CD1c-positive myeloid dendritic cell (primary cell): ENCODE results near the gene RAPGEF1.
"Not testable (repeated sequence)": the region's sequence is repeated elsewhere in the genome, so short reads cannot be mapped to it uniquely, and the experiment has no call there.

ENCODE experiments used
- DNase-seq: peaks from one replicate; pipeline ENCODE4 v3.0.0-alpha.2; 2016; ENCODE audit errors: extremely low spot score

The RAPGEF1 gene, protein sequence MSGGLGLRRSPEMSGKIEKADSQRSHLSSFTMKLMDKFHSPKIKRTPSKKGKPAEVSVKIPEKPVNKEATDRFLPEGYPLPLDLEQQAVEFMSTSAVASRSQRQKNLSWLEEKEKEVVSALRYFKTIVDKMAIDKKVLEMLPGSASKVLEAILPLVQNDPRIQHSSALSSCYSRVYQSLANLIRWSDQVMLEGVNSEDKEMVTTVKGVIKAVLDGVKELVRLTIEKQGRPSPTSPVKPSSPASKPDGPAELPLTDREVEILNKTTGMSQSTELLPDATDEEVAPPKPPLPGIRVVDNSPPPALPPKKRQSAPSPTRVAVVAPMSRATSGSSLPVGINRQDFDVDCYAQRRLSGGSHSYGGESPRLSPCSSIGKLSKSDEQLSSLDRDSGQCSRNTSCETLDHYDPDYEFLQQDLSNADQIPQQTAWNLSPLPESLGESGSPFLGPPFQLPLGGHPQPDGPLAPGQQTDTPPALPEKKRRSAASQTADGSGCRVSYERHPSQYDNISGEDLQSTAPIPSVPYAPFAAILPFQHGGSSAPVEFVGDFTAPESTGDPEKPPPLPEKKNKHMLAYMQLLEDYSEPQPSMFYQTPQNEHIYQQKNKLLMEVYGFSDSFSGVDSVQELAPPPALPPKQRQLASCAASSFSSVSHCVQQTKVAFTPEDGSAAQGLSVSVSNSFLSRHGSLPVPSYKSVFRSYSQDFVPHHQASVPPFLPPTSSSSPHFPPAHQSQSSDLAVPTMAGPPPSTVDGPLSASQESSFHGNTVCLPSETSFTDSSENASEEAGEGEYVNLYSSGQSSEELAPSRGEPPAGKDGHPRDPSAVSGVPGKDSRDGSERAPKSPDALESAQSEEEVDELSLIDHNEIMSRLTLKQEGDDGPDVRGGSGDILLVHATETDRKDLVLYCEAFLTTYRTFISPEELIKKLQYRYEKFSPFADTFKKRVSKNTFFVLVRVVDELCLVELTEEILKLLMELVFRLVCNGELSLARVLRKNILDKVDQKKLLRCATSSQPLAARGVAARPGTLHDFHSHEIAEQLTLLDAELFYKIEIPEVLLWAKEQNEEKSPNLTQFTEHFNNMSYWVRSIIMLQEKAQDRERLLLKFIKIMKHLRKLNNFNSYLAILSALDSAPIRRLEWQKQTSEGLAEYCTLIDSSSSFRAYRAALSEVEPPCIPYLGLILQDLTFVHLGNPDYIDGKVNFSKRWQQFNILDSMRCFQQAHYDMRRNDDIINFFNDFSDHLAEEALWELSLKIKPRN (N-terminal part only)

DNA sequence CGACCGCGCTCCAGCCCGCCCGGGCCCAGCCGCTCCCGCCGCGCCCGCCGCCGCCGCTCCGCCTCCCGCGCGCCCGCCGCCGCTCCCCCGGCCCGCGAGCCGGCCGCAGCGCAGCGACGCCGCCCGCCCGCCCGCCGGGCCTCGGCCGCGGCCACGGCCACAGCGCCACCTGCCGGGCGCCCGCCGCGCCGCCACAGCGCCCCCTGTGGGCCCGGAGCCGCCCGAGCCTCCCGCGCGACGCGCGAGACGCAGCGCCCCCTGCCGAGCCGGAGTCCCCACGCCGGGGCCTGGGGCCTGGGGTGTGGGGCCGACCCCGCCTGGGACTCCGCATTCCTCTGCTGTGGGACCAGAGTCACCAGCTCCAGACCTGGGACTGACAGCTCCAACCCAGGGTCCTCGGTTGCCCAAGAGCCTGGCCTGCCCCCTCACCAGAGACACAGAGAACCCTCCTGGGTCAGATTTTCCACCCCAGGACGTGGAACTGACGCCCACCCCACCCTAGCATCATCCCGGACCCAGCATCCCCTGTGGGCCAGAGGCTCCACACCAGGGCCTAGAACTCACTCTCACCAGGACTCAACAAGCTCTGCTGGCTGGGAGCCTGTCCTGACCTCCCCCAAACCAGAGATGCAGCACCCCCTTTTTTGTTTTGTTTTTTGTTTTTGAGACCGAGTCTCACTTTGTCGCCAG lies at the start of gene RAPGEF1:
Gene RAPGEF1, minus strand, starts transcription at position 118 of the 690 bp plus-strand sequence. CDS start 246 bp downstream, outside the sequence.
- peak; percentile 89 for DNase-seq

DNA sequence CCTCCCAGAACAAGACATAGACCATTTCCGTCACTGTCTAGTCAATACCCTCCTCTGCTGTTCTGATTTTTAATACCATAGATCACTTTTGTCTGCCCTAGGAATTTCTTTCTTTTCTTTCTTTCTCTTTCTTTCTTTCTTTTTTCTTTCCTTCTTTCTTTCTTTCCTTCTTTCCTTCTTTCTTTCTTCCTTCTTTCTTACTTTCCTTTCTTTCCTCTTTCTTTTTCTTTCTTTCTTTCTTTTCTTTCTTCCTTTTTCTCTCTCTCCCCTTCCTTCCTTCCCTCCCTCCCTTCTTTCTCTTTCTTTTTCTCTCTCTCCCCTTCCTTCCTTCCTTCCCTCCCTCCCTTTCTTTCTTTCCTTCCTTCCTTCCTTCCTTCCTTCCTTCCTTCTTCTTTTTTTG lies 49.0 kb upstream of the RAPGEF1 start:
- no peak for DNase-seq

DNA sequence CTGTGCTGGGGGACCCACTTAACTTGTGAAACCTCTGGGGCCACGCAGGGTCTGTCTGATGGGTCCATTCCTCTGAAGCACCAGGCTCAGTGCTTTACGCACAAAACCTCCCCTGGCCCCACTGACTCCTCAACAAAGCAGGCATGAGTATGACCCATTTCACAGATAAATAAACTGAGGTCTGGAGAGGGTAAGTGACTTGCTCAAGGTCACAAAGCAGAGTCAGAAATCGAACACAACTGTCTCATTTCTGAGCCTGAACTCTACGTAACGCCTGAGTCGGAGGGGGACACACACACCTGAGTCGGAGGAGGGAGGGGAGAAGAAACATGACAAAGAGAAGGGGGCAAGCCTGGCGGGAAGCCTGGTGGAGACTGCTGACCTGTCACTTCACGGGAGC lies 48.0 kb upstream of the RAPGEF1 start:
- DNase-seq: no peak

DNA sequence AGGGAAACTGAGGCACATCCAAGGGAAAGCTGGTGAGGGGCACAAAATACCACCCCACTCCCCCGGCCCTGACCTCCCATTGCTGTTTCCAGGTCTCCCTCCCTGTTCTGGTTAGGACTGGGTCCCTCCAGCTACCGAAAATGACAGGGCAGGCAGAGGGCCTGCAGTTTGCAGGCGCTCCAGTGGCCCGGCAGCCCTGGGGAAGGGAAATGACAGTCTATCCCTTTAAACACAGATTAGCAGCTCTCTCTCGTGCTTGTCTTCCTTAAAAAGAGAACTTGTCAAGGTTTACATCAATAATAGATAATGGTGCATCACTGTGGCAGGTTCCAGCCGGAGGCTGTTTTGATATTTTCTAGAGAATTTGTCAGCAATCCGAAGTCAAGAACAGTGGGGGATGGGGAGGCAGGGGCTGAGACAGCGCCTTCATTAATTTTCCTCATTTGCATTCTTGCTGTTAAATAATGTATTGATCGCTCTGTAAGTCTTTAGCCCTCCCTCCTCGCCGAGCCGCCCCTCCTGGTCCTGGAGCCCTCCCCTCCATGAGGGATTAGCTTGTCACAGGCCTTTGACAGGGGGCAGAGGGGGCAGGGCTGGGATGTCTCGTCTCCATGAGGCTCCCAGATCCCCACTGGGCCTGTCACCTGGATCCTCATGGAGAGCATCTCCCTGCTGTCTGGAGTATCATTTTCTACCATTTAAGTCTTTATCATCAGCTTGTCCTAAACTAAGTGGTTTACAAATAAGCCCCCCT lies 45.0 kb upstream of the RAPGEF1 start:
- no peak for DNase-seq

DNA sequence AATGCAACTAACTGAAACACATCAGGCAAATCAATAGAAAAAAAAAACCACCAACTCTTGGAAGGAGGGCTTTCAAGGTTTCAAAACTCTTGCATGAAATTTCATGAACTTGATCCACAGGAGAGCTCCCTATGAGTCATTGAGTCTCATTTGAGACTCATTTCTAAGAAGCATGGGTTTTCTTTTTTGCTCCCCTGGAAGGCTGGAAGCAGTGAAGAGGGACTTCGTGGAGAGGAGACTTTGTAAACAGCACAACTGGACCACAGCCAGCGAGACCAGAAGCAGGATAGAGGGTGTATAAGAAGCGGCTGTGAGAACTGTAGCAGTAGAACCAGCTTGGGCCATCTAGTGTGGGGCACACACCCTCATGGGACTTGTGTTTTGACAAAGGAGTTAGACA lies 41.2 kb upstream of the RAPGEF1 start:
- DNase-seq: no peak

DNA sequence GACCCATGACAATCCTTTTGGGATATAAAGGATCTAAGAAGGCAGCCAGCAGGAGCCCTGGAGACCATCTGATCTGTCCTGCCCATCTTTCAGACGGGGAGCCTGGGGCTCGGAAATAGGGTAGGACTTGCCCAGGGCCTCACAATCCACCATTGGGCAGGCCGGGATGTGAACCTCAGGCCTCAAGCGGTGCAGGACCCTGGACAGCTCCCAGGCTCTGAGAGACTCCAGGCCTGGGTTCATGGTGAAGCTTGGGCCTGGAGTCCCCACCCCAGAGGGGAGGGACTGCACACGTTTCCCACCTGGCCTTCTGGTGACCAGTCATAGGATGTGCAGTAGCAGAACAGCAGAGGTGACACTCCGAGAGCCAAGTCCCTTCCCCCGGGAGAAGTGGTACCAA lies 36.6 kb upstream of the RAPGEF1 start:
- peak; percentile 8 for DNase-seq

DNA sequence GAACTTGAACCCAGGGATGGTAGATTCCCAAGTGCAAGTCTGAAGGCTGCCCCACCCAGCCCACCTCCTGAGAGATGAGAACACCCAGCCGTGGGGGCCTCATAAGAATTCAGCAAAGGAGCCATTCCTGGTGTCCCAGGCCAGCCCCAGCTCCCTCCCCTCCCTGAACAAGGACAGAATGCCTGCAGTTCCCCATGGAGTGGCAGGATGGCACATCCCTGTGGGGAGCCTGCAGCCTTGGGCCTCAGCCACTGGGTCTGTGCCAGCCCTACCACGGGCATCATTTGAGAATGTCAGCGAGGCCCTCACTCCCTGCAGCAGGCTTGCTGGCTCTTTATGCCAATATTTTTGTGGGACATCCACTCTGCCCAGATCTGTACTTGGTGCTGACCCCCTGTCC lies 36.2 kb upstream of the RAPGEF1 start:
- DNase-seq: no peak

DNA sequence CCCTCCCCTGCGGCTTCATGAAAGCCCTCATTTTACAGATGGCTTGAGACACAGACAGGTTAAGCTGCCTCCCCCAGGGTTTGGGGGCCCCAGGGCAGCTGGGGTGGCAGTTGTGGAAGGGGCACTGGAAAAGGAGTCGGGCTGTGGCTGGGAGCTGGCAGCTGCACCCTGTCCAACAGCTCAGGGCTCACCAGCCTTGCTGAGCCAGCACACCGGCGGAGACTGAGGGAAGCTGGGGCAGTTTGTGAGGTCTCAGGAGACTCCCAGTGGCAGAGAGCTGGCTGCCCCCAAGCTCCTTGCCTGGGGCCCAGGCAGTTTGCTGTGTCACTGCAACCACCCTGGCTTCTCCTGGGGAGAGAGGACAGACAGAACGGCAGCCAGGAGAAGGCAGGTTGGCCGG lies 34.8 kb upstream of the RAPGEF1 start:
- no peak for DNase-seq

DNA sequence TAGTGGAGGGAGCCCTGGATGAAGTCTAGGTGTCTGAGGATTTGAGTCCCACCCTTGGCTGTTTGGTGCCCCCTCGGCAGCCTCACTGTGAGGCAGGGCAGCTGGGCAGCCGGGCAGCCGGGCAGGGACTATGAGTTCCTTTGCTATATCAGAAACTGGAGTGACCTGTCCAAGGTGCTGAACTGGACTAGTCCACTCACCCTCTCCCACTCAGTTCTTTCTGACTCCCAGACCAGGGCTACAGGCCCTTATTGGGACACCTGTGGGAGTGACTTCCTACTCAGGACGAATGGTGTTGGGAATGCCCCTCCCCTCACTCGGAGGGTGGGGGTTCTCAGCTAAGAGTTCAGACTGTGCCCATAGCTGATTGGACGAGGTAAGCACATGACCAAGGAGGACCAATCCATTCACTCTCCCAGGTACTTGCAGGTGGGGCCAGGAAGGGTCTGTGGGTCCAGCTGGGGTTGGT lies 34.1 kb upstream of the RAPGEF1 start:
- peak; percentile 50 for DNase-seq

DNA sequence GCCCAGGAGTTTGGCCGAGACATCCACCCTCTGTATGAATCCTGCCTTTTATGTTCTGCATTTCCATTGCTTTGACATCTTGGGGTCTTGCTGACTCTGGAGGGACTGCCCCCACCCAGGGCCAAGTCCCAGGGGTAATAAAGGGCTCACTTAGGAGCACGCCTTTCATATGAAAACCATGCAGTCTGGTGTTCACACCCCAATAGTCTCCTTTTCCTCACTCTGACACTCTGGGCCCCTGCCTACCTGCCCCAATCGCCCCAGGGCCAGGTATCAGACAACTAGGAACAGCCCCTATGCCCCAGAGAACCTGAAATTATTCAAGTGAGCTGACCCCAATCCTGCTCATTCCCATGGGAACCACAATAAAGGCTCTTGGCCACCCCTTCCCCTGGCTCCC lies 33.1 kb upstream of the RAPGEF1 start:
- no peak for DNase-seq

DNA sequence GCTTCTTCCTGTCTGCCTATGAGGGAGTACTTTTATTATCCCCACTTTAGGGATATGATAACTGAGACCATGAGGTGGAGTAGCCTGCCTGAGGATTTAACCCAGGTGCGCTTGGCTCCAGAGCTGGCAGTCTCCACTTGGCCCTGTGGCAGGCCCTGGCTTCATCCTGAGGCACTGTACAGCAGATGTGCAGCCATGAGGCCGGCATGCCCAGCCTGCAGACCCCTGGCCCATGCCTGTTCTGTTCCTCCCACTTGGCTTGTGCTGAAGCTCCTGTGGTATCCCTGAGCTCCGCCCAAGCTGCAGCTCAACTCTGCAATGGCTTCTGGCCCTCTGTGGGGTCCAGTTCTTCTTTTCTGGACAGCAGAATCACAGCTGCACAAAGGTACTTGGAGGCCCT lies 31.8 kb upstream of the RAPGEF1 start:
- DNase-seq: no peak

DNA sequence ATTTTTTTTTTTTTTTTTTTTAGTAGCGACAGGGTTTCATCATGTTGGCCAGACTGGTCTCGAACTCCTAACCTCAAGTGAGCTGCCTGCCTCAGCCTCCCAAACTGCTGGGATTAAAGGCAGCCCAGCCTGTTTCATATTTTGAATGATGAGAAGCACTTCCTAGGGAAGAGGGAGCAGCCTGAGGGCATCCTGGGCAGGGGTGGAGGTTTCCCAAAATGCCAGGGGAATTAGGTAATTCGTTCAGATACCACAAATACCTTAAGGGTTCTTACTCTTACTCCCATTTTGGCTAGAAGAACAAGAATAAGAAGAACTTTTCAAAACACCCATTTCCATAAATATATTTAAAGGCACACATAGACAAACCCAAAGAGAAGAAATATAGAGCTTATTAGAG lies 29.5 kb upstream of the RAPGEF1 start:
- no peak for DNase-seq

DNA sequence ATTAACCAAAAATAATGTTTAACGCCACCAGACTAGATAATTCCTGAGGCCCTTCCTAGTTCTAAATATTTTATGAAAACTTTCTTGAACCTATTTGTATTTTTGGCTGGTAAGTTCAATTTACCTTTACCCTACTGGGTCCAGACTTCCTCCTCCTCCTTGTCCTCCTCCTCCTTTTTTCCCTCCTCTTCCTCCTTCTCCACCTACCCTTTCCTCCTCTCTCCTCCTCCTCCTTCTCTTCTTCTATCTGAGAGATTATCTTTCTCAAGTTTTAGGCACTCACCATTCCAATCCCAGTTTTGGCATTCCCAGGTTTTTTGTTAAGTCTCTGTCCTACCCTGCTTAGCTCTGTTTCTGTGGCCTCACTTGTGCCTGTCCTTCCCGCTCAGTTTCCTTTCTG lies 24.7 kb upstream of the RAPGEF1 start:
- DNase-seq: no peak

DNA sequence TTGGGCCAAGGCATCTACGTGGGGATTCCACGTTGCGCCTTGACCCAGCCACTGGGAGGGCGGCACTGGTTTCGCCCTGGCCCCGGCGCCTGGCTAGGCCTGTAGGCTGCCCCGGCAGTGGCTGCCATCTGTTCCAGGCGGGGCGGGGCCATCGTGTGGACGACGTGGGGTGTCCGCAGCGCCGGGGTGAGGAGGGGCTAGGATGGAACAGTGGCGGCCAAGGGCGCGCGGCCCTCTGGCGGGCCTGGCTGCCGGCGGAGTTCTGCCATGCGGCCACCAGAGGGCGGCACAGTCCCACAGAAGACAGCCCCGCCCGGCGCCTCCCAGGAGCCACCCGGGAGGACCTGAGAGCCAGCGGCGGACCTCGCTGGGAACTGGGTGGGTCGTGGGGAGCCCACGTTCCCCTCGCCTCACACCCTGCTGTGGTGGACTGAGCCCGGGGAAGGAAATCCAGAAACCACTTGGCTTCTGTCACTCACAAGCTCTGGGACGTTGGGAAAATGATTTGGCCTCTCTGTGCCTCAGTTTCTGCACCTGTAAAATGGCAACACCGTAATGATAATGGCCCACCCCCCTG lies 22.6 kb upstream of the RAPGEF1 start:
- peak; percentile 81 for DNase-seq

DNA sequence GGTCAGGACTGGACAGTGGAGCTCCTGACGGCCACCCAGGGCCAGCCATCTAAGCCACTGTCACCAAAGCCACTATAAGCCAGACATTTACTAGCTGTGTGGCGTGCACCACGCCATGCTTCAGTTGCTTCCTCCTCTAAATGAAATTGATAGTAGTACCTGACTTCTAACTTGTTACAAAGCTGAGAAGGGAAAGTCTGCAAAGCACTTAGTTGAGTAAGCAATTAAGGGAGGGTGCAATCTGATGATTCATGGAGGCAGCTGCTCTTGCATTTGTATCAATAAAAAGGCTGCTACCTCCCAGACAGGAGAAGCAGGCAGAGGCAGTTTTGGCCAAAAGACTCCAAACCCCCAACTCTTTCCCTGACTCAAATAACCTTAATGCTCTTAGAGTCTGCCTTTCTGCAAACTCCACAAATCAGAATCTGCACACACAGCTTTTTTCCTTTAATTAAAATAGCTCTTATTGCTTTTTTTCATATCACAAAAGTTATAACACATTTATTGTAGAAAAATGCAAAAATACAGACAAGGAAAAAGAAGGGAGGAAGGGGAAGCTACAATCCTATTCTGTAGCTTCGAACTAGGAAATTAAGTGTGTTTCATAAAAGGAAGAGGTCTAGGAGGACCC lies 19.3 kb upstream of the RAPGEF1 start:
- no peak for DNase-seq

DNA sequence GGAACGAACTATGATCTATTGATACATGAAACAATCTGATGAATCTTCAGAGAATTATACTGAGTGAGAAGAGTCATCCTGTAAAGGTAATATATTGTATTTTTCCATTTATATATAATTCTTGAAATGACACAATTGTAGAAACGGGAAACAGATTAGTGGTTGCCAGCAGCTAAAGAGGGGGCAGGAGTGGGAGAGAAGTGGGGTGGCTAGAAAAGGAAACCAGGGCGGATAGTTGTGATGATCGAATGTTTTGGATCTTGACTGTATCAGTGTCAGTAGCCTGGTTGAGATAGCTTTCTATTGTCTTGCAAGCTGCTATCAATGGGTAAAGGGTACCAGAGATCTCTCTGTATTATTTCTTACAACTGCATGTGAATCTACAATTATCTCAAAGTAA lies 17.7 kb upstream of the RAPGEF1 start:
- DNase-seq: no peak

DNA sequence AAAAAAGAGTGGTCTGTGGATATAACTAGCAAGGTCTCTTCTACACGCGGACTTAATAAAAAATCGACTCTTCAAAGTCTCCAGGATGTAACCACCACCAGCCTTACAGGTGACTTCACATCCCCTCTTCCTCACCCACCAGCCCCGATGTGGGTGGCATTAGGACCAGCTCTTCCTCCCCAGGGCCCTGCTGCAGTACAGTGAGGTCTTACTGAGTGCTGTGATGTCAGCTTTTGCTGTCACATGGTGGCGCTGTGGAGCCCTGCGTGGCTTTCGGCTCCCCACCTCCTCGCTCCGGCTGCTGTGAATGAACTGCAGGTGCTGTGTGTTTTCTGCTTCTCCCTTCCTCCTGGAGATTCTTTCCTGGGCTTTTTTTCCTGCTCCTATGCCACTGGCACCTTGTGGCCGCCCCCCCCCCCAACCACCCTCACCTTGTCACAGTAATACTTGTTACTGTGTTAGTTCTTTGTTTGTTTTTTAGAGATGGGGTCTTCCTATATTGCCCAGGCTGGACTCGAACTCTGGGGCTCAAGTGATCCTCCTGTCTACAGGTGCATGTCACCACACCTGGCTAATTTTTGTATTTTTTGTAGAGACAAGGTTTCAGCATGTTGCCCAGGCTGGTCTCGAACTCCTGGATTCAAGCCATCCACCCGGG lies 15.8 kb upstream of the RAPGEF1 start:
- DNase-seq: peak; percentile 91

DNA sequence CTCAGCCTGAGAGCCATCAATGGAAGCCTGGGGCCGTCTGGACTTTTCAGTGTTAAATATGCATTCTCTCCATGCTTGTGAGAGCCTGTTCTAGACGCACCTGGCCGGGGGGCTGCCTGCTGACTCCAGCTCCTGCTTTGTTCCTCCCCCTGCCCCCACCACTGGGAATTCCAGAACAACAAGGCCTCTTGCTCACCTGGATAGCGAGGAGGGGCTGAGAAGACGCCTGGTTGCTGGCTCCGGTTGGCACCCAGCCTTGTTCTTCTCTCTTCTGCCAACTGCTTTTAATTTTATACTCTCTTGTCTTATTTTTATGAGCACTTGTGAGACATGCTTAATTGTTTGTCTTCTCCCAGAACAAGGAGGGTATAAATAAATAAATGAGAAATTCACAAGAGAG lies 15.0 kb upstream of the RAPGEF1 start:
- no peak for DNase-seq

DNA sequence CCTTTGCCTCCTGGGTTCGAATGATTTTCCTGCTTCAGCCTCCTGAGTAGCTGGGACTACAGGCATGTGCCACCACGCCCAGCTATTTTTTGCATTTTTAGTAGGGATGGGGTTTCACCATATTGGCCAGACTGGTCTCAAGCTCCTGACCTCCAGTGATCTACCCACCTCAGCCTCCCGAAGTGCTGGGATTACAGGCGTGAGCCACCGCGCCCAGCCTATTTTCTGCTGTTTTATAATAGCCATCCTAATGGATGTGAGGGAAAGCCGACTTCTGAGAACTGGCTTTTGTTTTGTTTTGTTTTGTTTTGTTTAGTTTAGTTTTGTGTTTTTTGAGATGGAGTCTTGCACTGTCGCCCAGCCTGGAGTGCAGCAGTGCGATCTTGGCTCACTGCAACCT lies 13.9 kb upstream of the RAPGEF1 start:
- DNase-seq: not testable (repeated sequence)
